Breast epithelium (tissue), 4 donors: ENCODE measurements around the gene MKRN2. TPM values are rescaled to one million over a fixed set of nuclear protein-coding genes. Genes with fewer than 3 reads are reported as not detected.

Experiments
- DNase-seq, 2 donors: peaks; one replicate each; pipeline ENCODE4 v3.0.0-alpha.2; 2019; ENCODE audit warnings: low spot score in 2 of 2
- H3K27ac ChIP-seq, 2 donors: fragments of 200-600 bp; sonication (generic) in 1 of 2; one replicate each; pipeline ENCODE4 v1.5.1; 2016 to 2019; ENCODE audit warnings: mild to moderate bottlenecking in 1 of 2
- H3K27me3 ChIP-seq, 2 donors: fragments of 200-600 bp; sonication (generic) in 1 of 2; one replicate each; pipeline versions ENCODE4 v1.5.1 to v1.6.0; 2017 to 2019; ENCODE audit warnings: control low read depth in 1 of 2, mild to moderate bottlenecking in 1 of 2
- H3K36me3 ChIP-seq: fragments of 200-600 bp; one replicate; pipeline ENCODE4 v1.5.1; 2019
- H3K4me1 ChIP-seq, 2 donors: fragments of 200-600 bp; sonication (generic); one replicate each; pipeline ENCODE4 v1.5.1; 2016 to 2019; ENCODE audit warnings: control low read depth in 1 of 2
- H3K4me3 ChIP-seq, 3 donors: fragments of 200-600 bp; sonication (generic); 1 replicate in 2 of 3; 2 replicates in 1 of 3; pipeline ENCODE4 v1.5.1; 2016 to 2019; ENCODE audit warnings: mild to moderate bottlenecking in 3 of 3, moderate library complexity in 2 of 3
- H3K9me3 ChIP-seq, 2 donors: fragments of 200-600 bp; sonication (generic) in 1 of 2; one replicate each; pipeline ENCODE4 v1.5.1; 2016 to 2019; ENCODE audit warnings: control low read depth in 1 of 2
- POLR2A ChIP-seq: fragments of 450-650 bp; IDR thresholded peaks from one replicate; pipeline ENCODE4 v1.6.1; 2016; ENCODE audit warnings: antibody characterized with exemption, mild to moderate bottlenecking, moderate library complexity
- POLR2AphosphoS5 ChIP-seq, 3 donors: sonication (generic); formaldehyde crosslinking; IDR thresholded peaks; one replicate each; pipeline ENCODE4 v1.6.1; 2017; ENCODE audit warnings: antibody characterized with exemption in 3 of 3
- intact Hi-C: fragments of 100-400 bp; cut with DNase I; formaldehyde crosslinking; loops from one replicate; pipeline ENCODE4 v1.15.1; 2023; ENCODE audit warnings: low total_unique reads
- total RNA-seq, 3 donors: library from RNA; depleted of rRNA; stranded (reverse); fragments of >200 nt; gene quantifications; one replicate each; pipeline ENCODE4 v1.1.0, GENCODE V29; 2016
- TF ChIP-seq, protein P1 (sequence below), 3 donors: fragments of 450-650 bp; IDR thresholded peaks; one replicate each; pipeline ENCODE4 v1.5.1; 2016 to 2017; ENCODE audit warnings: antibody characterized with exemption in 3 of 3, mild to moderate bottlenecking in 3 of 3, moderate library complexity in 3 of 3

Gene MKRN2
- total RNA-seq, 3 donors from 2014 or later: 34.7 to 37.3 (median 36.1) TPM

DNA sequence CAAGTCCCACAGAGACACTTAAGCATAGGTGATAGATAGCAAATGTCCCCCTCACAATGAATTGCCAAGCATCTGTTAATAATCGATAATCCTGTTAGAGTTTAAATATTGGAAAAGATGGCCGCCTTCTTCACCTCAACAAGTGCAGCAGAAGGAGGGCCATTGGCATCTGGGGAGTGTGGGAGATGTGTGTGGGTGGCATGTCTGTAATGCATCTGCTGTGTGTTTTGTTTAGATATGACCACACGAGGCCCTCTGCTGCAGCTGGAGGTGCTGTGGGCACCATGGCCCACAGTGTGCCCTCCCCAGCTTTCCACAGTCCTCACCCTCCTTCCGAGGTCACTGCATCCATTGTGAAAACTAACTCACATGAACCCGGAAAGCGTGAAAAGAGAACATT lies 12.9 kb downstream of the MKRN2 start:
- peaks cover 11 to 14% of the 10 kb centered on the region in 2 donors for H3K9me3 ChIP-seq
- H3K36me3 ChIP-seq: peaks cover 14% of the 10 kb centered on the region
- no peak overlapping the region for H3K27ac ChIP-seq
- intact Hi-C loops: no loop called here
- H3K4me3 ChIP-seq: no peak overlapping the region
- DNase-seq: no peak
- TF ChIP-seq, protein P1, sequence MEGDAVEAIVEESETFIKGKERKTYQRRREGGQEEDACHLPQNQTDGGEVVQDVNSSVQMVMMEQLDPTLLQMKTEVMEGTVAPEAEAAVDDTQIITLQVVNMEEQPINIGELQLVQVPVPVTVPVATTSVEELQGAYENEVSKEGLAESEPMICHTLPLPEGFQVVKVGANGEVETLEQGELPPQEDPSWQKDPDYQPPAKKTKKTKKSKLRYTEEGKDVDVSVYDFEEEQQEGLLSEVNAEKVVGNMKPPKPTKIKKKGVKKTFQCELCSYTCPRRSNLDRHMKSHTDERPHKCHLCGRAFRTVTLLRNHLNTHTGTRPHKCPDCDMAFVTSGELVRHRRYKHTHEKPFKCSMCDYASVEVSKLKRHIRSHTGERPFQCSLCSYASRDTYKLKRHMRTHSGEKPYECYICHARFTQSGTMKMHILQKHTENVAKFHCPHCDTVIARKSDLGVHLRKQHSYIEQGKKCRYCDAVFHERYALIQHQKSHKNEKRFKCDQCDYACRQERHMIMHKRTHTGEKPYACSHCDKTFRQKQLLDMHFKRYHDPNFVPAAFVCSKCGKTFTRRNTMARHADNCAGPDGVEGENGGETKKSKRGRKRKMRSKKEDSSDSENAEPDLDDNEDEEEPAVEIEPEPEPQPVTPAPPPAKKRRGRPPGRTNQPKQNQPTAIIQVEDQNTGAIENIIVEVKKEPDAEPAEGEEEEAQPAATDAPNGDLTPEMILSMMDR (IDR thresholded peaks at IDR 0.05): no peak
- no peak for TF ChIP-seq POLR2AphosphoS5 (IDR thresholded peaks at IDR 0.05)
- no peak for TF ChIP-seq POLR2A
- H3K4me1 ChIP-seq: no peaks in the 10 kb centered on the region
- H3K27me3 ChIP-seq: no peaks in the 10 kb centered on the region

DNA sequence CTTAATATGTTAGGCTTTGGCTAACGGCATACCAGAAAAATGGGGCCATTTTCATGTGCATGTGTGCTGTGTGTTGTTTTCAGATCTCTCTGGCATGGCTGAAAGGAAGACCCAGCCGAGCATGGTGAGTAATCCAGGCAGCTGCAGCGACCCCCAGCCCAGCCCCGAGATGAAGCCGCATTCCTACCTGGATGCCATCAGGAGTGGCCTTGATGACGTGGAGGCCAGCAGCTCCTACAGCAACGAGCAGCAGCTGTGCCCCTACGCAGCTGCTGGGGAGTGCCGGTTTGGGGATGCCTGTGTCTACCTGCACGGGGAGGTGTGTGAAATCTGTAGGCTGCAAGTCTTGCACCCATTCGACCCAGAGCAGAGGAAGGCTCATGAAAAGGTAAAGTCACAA lies 15.1 kb downstream of the MKRN2 start:
- intact Hi-C loops: no loop called here
- H3K4me3 ChIP-seq: no peak overlapping the region

DNA sequence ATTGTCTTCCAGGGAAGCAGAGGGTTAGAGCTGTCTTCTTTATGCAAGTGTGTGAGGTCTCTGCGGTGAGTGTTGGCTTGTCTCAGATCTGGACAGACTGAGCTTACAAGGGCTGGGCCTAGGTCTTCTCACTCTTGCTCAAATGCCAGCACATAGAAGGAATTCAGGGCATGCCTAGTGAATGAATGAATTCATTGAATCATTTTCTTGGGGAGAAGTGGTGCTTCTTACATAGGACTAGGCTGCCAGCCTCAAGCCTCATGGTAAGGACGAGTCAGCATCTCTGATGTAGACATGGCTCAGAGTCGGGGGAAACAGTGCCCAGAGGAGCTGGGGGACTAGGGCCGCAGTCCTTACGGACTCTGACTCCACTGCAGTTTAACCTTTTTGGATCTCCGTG lies 17.2 kb downstream of the MKRN2 start:
- TF ChIP-seq POLR2AphosphoS5 (IDR thresholded peaks at IDR 0.05): no peak
- TF ChIP-seq, protein P1 (IDR thresholded peaks at IDR 0.05): no peak
- TF ChIP-seq POLR2A: no peak
- H3K4me3 ChIP-seq: no peak overlapping the region
- no peaks in the 10 kb centered on the region for H3K4me1 ChIP-seq
- DNase-seq: no peak
- H3K9me3 ChIP-seq: no peaks in the 10 kb centered on the region
- intact Hi-C loops: no loop called here
- H3K36me3 ChIP-seq: peaks cover 20% of the 10 kb centered on the region
- no peak overlapping the region for H3K27ac ChIP-seq
- H3K27me3 ChIP-seq: no peaks in the 10 kb centered on the region

More for the DNA sequence above, 15.1 kb downstream of the MKRN2 start:
- no peaks in the 10 kb centered on the region for H3K4me1 ChIP-seq
- H3K9me3 ChIP-seq: peaks cover 0 to 2% of the 10 kb centered on the region in 2 donors
- no peaks in the 10 kb centered on the region for H3K27me3 ChIP-seq
- peaks cover 20% of the 10 kb centered on the region for H3K36me3 ChIP-seq
- TF ChIP-seq POLR2A: no peak
- TF ChIP-seq, protein P1 (IDR thresholded peaks at IDR 0.05): no peak
- no peak for TF ChIP-seq POLR2AphosphoS5 (IDR thresholded peaks at IDR 0.05)
- no peak for DNase-seq
- H3K27ac ChIP-seq: no peak overlapping the region

DNA sequence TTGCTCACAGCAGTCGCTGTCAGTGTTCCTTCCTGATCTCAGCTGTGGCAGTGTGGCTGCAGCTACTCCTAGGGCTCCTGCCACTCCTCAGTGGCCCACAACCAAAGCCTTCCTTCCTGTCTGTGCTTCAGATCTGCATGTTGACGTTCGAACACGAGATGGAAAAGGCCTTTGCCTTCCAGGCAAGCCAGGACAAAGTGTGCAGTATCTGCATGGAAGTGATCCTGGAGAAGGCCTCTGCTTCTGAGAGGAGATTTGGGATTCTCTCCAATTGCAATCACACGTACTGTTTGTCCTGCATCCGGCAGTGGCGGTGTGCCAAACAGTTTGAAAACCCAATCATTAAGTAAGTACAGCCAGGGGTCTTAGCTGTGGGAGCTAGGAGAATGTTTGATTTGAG lies 17.8 kb downstream of the MKRN2 start:
- DNase-seq: no peak
- intact Hi-C loops: no loop called here
- Histone ChIP-seq H3K27me3 (no peaks in the 10 kb centered on the region), H3K9me3 (no peaks in the 10 kb centered on the region), H3K4me1 (no peaks in the 10 kb centered on the region), H3K4me3 (no peak overlapping the region), H3K27ac (no peak overlapping the region), H3K36me3 (peaks cover 19% of the 10 kb centered on the region)
- TF ChIP-seq, protein P1 (IDR thresholded peaks at IDR 0.05): no peak
- TF ChIP-seq POLR2AphosphoS5 (IDR thresholded peaks at IDR 0.05) (no peak), POLR2A (no peak)

DNA sequence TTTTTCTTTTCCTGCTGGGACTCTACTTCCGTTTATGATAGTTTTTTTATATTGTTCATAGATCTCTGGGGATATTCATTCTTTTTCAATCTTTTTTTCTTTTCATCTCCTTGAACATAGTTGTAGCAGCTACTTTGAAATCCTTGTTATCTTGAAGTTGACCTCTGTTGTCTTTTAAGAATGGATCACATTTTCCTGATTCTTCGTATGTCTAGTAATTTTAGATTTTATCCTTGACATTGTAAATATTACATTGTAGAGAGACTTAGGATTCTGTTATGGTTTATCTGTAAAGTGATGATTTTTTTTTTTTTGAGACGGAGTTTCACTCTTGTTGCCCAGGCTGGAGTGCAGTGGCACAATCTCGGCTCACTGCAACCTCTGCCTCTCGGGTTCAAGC lies 20.5 kb downstream of the MKRN2 start:
- no peaks in the 10 kb centered on the region for H3K9me3 ChIP-seq

More for the DNA sequence above, 20.5 kb downstream of the MKRN2 start:
- Histone ChIP-seq H3K36me3 (peaks cover 33% of the 10 kb centered on the region), H3K4me1 (no peaks in the 10 kb centered on the region), H3K27me3 (no peaks in the 10 kb centered on the region), H3K27ac (no peak overlapping the region), H3K4me3 (no peak overlapping the region)
- TF ChIP-seq POLR2A (no peak), POLR2AphosphoS5 (IDR thresholded peaks at IDR 0.05) (no peak)
- TF ChIP-seq, protein P1 (IDR thresholded peaks at IDR 0.05): no peak
- DNase-seq: no peak
- intact Hi-C loops: no loop called here
